Vagina (tissue), 2 donors: ENCODE data around the gene NOP58.

Source experiments
- CTCF ChIP-seq, 3 experiments: fragments of 450-650 bp in 2 of 3; fragments of 200-600 bp in 1 of 3; sonication (generic) in 1 of 3; IDR thresholded peaks; one replicate each; pipeline ENCODE4 v1.5.1; 2017 to 2019; ENCODE audit warnings: antibody characterized with exemption in 3 of 3, mild to moderate bottlenecking in 2 of 3, moderate library complexity in 2 of 3
- POLR2A ChIP-seq, 2 donors: fragments of 450-650 bp; IDR thresholded peaks; one replicate each; pipeline ENCODE4 v1.6.1; 2017; ENCODE audit warnings: antibody characterized with exemption in 2 of 2, mild to moderate bottlenecking in 2 of 2, moderate library complexity in 2 of 2
- POLR2AphosphoS5 ChIP-seq, 2 donors: sonication (generic); formaldehyde crosslinking; IDR thresholded peaks; one replicate each; pipeline ENCODE4 v1.9.0; 2017; ENCODE audit warnings: antibody characterized with exemption in 2 of 2, mild to moderate bottlenecking in 2 of 2, low read depth in 1 of 2; ENCODE audit not compliant: insufficient read depth in 1 of 2

GRCh38 chr2:202314116-202314515 lies 48.6 kb downstream of the NOP58 start:
- TF ChIP-seq CTCF (IDR thresholded peaks at IDR 0.05): no peak
- TF ChIP-seq POLR2A (IDR thresholded peaks at IDR 0.05): no peak
- no peak for TF ChIP-seq POLR2AphosphoS5 (IDR thresholded peaks at IDR 0.05; ENCODE audit: insufficient read depth in 1 of 2, low read depth in 1 of 2)
